Astrocyte of the cerebellum (primary cell): ENCODE results near the gene DIP2C.
A peak's percentile ranks its signal among the peaks of the same experiment; 100 is the strongest.

Source experiments
- DNase-seq: peaks from one replicate; pipeline ENCODE4 v3.0.0-alpha.2; 2011; ENCODE audit warnings: low read depth
- H3K4me3 ChIP-seq: 2 replicates; pipeline ENCODE4 v1.5.1; 2011; ENCODE audit warnings: mild to moderate bottlenecking, low read depth, low read length, moderate library complexity
- CTCF ChIP-seq: IDR thresholded peaks from 2 replicates; pipeline ENCODE4 v1.5.1; 2012; ENCODE audit warnings: low read length, low read depth, moderate library complexity, mild to moderate bottlenecking; ENCODE audit errors: missing control alignments
- in situ Hi-C: cut with HindIII; loops from 2 replicates; pipeline ENCODE4 v1.10.0; 2017; ENCODE audit warnings: low sequenced_read_pairs

DIP2C gene

GRCh38 chr10:288316-289200, 400.9 kb downstream of the DIP2C start:
- no peak overlapping the region for H3K4me3 ChIP-seq
- no peak for TF ChIP-seq CTCF
- in situ Hi-C loops = no loop called here
- DNase-seq = no peak

- DNase-seq = no peak
- H3K4me3 ChIP-seq = no peak overlapping the region
- peak; percentile 35 for TF ChIP-seq CTCF
- in situ Hi-C loops = no loop called here
These were observed 401.7 kb downstream of the DIP2C start for GRCh38 chr10:287814-288213.

GRCh38 chr10:287026-287709, 402.3 kb downstream of the DIP2C start:
- in situ Hi-C loops = no loop called here
- no peak for TF ChIP-seq CTCF
- no peak for DNase-seq
- H3K4me3 ChIP-seq = no peak overlapping the region

GRCh38 chr10:285216-285615, 404.3 kb downstream of the DIP2C start:
- TF ChIP-seq CTCF = no peak
- in situ Hi-C loops = no loop called here
- no peak overlapping the region for H3K4me3 ChIP-seq
- DNase-seq = no peak

GRCh38 chr10:283916-284356, 405.5 kb downstream of the DIP2C start:
- in situ Hi-C loops = loop anchor here (5.0 kb wide), 1 partner anchor 53 kb away; no protein-coding TSS in a partner anchor
- DNase-seq = no peak
- no peak for TF ChIP-seq CTCF
- no peak overlapping the region for H3K4me3 ChIP-seq

- TF ChIP-seq CTCF = no peak
- H3K4me3 ChIP-seq = no peak overlapping the region
- in situ Hi-C loops = loop anchor here (5.0 kb wide), 1 partner anchor 54 kb away; no protein-coding TSS in a partner anchor
- no peak for DNase-seq
These were observed 406.4 kb downstream of the DIP2C start for GRCh38 chr10:283140-283479.
